K562 (cell line): Measurements from ENCODE around the gene SERPIND1. TPM values are rescaled to one million over a fixed set of nuclear protein-coding genes. Genes with fewer than 3 reads are reported as not detected.

Experiments
- ATAC-seq: fragments of 200-7000 bp; cut with Tn5 transposase; 3 replicates; pipeline ENCODE4 v1.9.1; 2020; ENCODE audit warnings: moderate library complexity
- BruUV-seq: library from RNA; stranded (reverse); fragments of 400-500 nt; replicated peaks from 2 replicates; lab custom pipeline; 2021; lab: Mats Ljungman, UMichigan
- CTCF ChIA-PET: fragments of 300-600 bp; formaldehyde crosslinking; extraction: SDS; loops from one replicate; lab custom pipeline; 2021; ENCODE audit warnings: low intra/inter-chr PET ratio; lab: Yijun Ruan, JAX
- POLR2A ChIA-PET: fragments of 300-600, 350-650 bp; sonication (Branson Sonifier 250); formaldehyde crosslinking; extraction: SDS; loops from one replicate; lab custom pipeline; 2021; ENCODE audit warnings: antibody characterized with exemption, inconsistent platforms; lab: Yijun Ruan, JAX
- DNase-seq, 4 experiments: peaks; one replicate each; pipeline versions ENCODE4 v3.0.0 to v3.0.0-alpha.2; 2011 to 2018; ENCODE audit warnings: low spot score in 3 of 4, mixed read lengths in 3 of 4; ENCODE audit errors: extremely low read depth in 1 of 4
- FAIRE-seq: peaks from 2 replicates; lab custom pipeline; 2011; peaks lifted over from hg19 to GRCh38; lab: Jason Lieb, UNC
- H2AFZ ChIP-seq: 2 replicates; pipeline ENCODE4 v1.6.0; 2011; ENCODE audit warnings: low read depth, low read length, control low read depth, inconsistent platforms
- H3K27ac ChIP-seq: fragments of 200-600 bp; 3 replicates; pipeline ENCODE4 v1.8.0; 2011; ENCODE audit warnings: low read depth, mild to moderate bottlenecking, control low read depth, inconsistent platforms, low read length, moderate library complexity, mixed read lengths; ENCODE audit errors: extremely low read depth
- H3K27me3 ChIP-seq, 2 experiments: fragments of 300-600 bp in 1 of 2; 2 replicates in 1 of 2; 3 replicates in 1 of 2; pipeline versions ENCODE4 v1.6.0 to v1.8.0; 2011; ENCODE audit warnings: inconsistent platforms in 2 of 2, low read length in 2 of 2, mild to moderate bottlenecking in 1 of 2, mixed read lengths in 1 of 2, moderate library complexity in 1 of 2; ENCODE audit not compliant: control insufficient read depth in 2 of 2, insufficient read depth in 2 of 2
- H3K36me3 ChIP-seq: fragments of 300-600 bp; 3 replicates; pipeline ENCODE4 v1.8.0; 2011; ENCODE audit warnings: mild to moderate bottlenecking, low read length, inconsistent platforms; ENCODE audit not compliant: control insufficient read depth, insufficient read depth
- H3K4me1 ChIP-seq, 2 experiments: fragments of 200-600 bp in 1 of 2; replicated peaks in 1 of 2; 2 replicates in 1 of 2; 3 replicates in 1 of 2; pipeline versions ENCODE4 v1.5.1 to v1.8.0; 2011; ENCODE audit warnings: inconsistent platforms in 2 of 2, low read length in 2 of 2, mild to moderate bottlenecking in 1 of 2, mixed read lengths in 1 of 2, moderate library complexity in 1 of 2; ENCODE audit not compliant: control insufficient read depth in 2 of 2, insufficient read depth in 2 of 2
- H3K4me2 ChIP-seq: 2 replicates; pipeline ENCODE4 v1.6.1; 2011; ENCODE audit warnings: low read length, control low read depth, inconsistent platforms, mixed read lengths; ENCODE audit not compliant: insufficient read depth
- H3K4me3 ChIP-seq: fragments of 200-600 bp; sonication (generic), shearing (Covaris generic); 2 replicates; pipeline ENCODE4 v1.5.1; 2016; ENCODE audit warnings: control low read depth, inconsistent platforms
- H3K79me2 ChIP-seq: fragments of 200-600 bp; 3 replicates; pipeline ENCODE4 v1.8.0; 2011; ENCODE audit warnings: low read length, inconsistent platforms; ENCODE audit not compliant: control insufficient read depth, insufficient read depth
- H3K9ac ChIP-seq, 2 experiments: 2 replicates each; pipeline versions ENCODE4 v1.6.0 to v1.6.1; 2011; ENCODE audit warnings: low read depth in 2 of 2, low read length in 2 of 2, control low read depth in 1 of 2, inconsistent platforms in 1 of 2, mild to moderate bottlenecking in 1 of 2, mixed read lengths in 1 of 2; ENCODE audit not compliant: insufficient read depth in 1 of 2
- H3K9me1 ChIP-seq: one replicate; pipeline ENCODE4 v1.6.0; 2011; ENCODE audit warnings: inconsistent platforms, mild to moderate bottlenecking, low read length, moderate library complexity; ENCODE audit not compliant: control insufficient read depth, insufficient read depth
- H3K9me3 ChIP-seq: replicated peaks from 2 replicates; pipeline ENCODE4 v1.5.1; 2011; ENCODE audit warnings: low read depth, low read length, inconsistent platforms; ENCODE audit not compliant: control insufficient read depth, insufficient read depth
- H4K20me1 ChIP-seq: replicated peaks from 2 replicates; pipeline ENCODE4 v1.6.1; 2011; ENCODE audit warnings: low read length, inconsistent platforms, mixed read lengths; ENCODE audit not compliant: control insufficient read depth, insufficient read depth
- CEBPB ChIP-seq: fragments of 450-650 bp; IDR thresholded peaks from 2 replicates; pipeline ENCODE4 v1.6.1; 2016; ENCODE audit warnings: missing genetic modification characterization, missing compliant biosample characterization
- HDAC8 ChIP-seq: fragments of 450-650 bp; IDR thresholded peaks from 2 replicates; pipeline ENCODE4 v1.6.1; 2016; ENCODE audit warnings: mild to moderate bottlenecking, missing genetic modification characterization, moderate library complexity, missing compliant biosample characterization
- MAFG ChIP-seq: fragments of 450-650 bp; conservative IDR thresholded peaks from 2 replicates; pipeline ENCODE4 v1.6.1; 2016; ENCODE audit warnings: missing genetic modification characterization, missing compliant biosample characterization
- MTA1 ChIP-seq: fragments of 450-650 bp; IDR thresholded peaks from 2 replicates; pipeline ENCODE4 v1.6.1; 2017; ENCODE audit warnings: borderline replicate concordance
- RBM15 ChIP-seq: fragments of 200-400 bp; formaldehyde crosslinking; IDR thresholded peaks from 2 replicates; pipeline ENCODE4 v1.6.1; 2018; ENCODE audit warnings: mild to moderate bottlenecking, low read length, moderate library complexity; ENCODE audit not compliant: insufficient read depth
- SIN3A ChIP-seq, 2 experiments: fragments of 150-350 bp in 1 of 2; IDR thresholded peaks; 2 replicates each; pipeline ENCODE4 v1.6.1; 2011 to 2016; ENCODE audit warnings: borderline replicate concordance in 2 of 2, low read depth in 2 of 2, low read length in 2 of 2, mild to moderate bottlenecking in 2 of 2, moderate library complexity in 2 of 2; ENCODE audit not compliant: control insufficient read depth in 1 of 2
- SMAD3 ChIP-seq: fragments of 450-650 bp; formaldehyde crosslinking; conservative IDR thresholded peaks from 2 replicates; pipeline ENCODE4 v1.4.0; 2020; ENCODE audit warnings: mild to moderate bottlenecking
- SMAD4 ChIP-seq: fragments of 250-450 bp; sonication (Bioruptor Pico); conservative IDR thresholded peaks from 2 replicates; pipeline ENCODE4 v1.8.0; 2021; ENCODE audit warnings: inconsistent platforms, mild to moderate bottlenecking, moderate library complexity
- SRF ChIP-seq, 2 experiments: fragments of 250-450, 450-650 bp in 1 of 2; sonication (Bioruptor Pico) in 1 of 2; sonication (generic) in 1 of 2; formaldehyde crosslinking; IDR thresholded peaks; 2 replicates each; pipeline versions ENCODE4 v1.5.0 to v1.5.1; 2020 to 2022; ENCODE audit warnings: mild to moderate bottlenecking in 1 of 2, missing genetic modification reagents in 1 of 2
- ZBTB17 ChIP-seq: fragments of 450-650 bp; formaldehyde crosslinking; IDR thresholded peaks from 2 replicates; pipeline ENCODE4 v1.4.0; 2020; ENCODE audit warnings: mild to moderate bottlenecking
- ZFP1 ChIP-seq: fragments of 450-650 bp; formaldehyde crosslinking; IDR thresholded peaks from 2 replicates; pipeline ENCODE4 v1.4.0; 2020; ENCODE audit warnings: mild to moderate bottlenecking, mixed read lengths
- ZNF165 ChIP-seq: fragments of 250-450 bp; sonication (Bioruptor Pico); IDR thresholded peaks from 2 replicates; pipeline ENCODE4 v1.4.0; 2020; ENCODE audit warnings: borderline replicate concordance
- ZNF354B ChIP-seq: fragments of 250-450 bp; sonication (Bioruptor Pico); IDR thresholded peaks from 2 replicates; pipeline ENCODE4 v1.4.0; 2020
- ZNF444 ChIP-seq: fragments of 250-450 bp; sonication (Bioruptor Pico); IDR thresholded peaks from 2 replicates; pipeline ENCODE4 v1.4.0; 2020; ENCODE audit warnings: mild to moderate bottlenecking, moderate library complexity
- ZNF707 ChIP-seq: fragments of 250-450 bp; sonication (Bioruptor Pico); conservative IDR thresholded peaks from 2 replicates; pipeline ENCODE4 v1.8.0; 2022; ENCODE audit warnings: inconsistent platforms, mild to moderate bottlenecking, moderate library complexity
- ZNF778 ChIP-seq: fragments of 450-650 bp; formaldehyde crosslinking; IDR thresholded peaks from 2 replicates; pipeline ENCODE4 v1.4.0; 2020; ENCODE audit warnings: mild to moderate bottlenecking, moderate library complexity
- WGBS: fragments of 100-300 bp; shearing (Covaris generic); methylation state at CpG from one replicate; pipeline ENCODE4 v1.1.6; 2016; ENCODE audit warnings: low coverage, mixed read lengths; ENCODE audit not compliant: insufficient coverage; ENCODE audit errors: missing lambda C conversion rate; 5-methylcytosine and 5-hydroxymethylcytosine counted together
- in situ Hi-C: fragments of 300-500 bp; cut with MboI; formaldehyde crosslinking; loops from 4 replicates; pipeline ENCODE4 v1.15.0; 2018; ENCODE audit warnings: inconsistent platforms, mixed read lengths
- intact Hi-C: fragments of 100-400 bp; cut with micrococcal nuclease; formaldehyde crosslinking; loops from 2 replicates; pipeline ENCODE4 v1.14.2; 2022
- polyA plus RNA-seq, 8 experiments: library from polyadenylated mRNA; depleted of rRNA in 4 of 8; stranded (reverse) in 5 of 8; unstranded in 3 of 8; fragments of >200 nt; fragmentation: Nextera tagmentation in 2 of 8; fragmentation: Illumina TruSeq in 1 of 8; extraction: Ambion mirVana in 2 of 8; extraction: Trizol in 1 of 8; gene quantifications; 2 replicates each; pipeline versions ENCODE4 v1.2.1 to v1.2.3, GENCODE V29; 2011 to 2014; ENCODE audit warnings: inconsistent platforms in 1 of 8, missing spikeins in 1 of 8
- total RNA-seq, 7 experiments: library from RNA; depleted of rRNA in 6 of 7; stranded (reverse); fragments of >200 nt in 6 of 7; fragmentation: Illumina TruSeq in 2 of 7; extraction: Trizol in 2 of 7; gene quantifications; 2 replicates each; pipeline versions ENCODE4 v1.2.1 to v1.2.3, GENCODE V29; 2011 to 2021; ENCODE audit warnings: low replicate concordance in 1 of 7
- TF ChIP-seq, protein P1 (sequence below), 2 experiments: fragments of 450-650 bp in 1 of 2; sonication (generic) in 1 of 2; formaldehyde crosslinking; conservative IDR thresholded peaks; 2 replicates each; pipeline versions ENCODE4 v1.4.0 to v1.8.1; 2020 to 2022; ENCODE audit warnings: mild to moderate bottlenecking in 1 of 2, missing genetic modification reagents in 1 of 2
- TF ChIP-seq, protein P2 (sequence below): fragments of 250-450 bp; sonication (Bioruptor Pico); IDR thresholded peaks from 2 replicates; pipeline ENCODE4 v1.8.0; 2022; ENCODE audit warnings: moderate library complexity, mild to moderate bottlenecking, inconsistent platforms
- TF ChIP-seq, protein P3 (sequence below): fragments of 450-650 bp; IDR thresholded peaks from 2 replicates; pipeline ENCODE4 v1.6.1; 2016; ENCODE audit warnings: missing biosample characterization, missing genetic modification characterization

Gene SERPIND1
- total and polyA plus RNA-seq, 9 of the 15 experiments (the other 6 are each of a cell fraction or from before 2014, with no cell fraction given): 0.04 to 0.11 (median 0.09) TPM; not detected in 6

DNA sequence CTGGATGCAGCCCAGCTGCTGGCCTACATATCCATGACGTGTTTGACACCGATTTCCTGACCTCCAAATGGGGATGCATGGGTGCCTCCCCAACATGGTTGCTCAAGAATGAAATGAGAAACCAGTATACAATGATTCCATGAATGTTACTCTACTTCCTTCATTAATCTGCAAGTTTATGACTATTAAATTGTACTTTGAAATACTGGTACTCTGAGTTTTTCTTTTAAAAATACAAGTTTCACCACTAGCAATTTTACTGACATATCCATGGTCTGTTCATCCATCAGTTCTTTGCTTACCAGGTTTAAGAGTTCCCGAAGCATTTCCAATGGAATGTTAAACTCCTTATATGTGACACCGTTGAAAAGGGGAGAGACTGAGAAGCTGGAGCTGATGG, 39.1 kb downstream of the SERPIND1 start (continued):
- TF ChIP-seq ZNF778 (CRISPR knock-in tag) (0 out of 2 replicates have a peak, but pooled peaks have one; percentile 80), ZBTB17 (CRISPR knock-in tag) (no peak), MTA1 (no peak), ZNF707 (CRISPR knock-in tag) (0 out of 2 replicates have a peak, but pooled peaks have one; percentile 35), SRF (CRISPR knock-in tag; IDR thresholded peaks at IDR 0.05) (0 out of 4 replicates have a peak, but pooled peaks of 1 of the 2 experiments have one; percentile 13), SIN3A (IDR thresholded peaks at IDR 0.05; ENCODE audit: borderline replicate concordance in 2 of 2, control insufficient read depth in 1 of 2, low read depth in 2 of 2, low read length in 2 of 2) (no peak)
- TF ChIP-seq, protein P1, sequence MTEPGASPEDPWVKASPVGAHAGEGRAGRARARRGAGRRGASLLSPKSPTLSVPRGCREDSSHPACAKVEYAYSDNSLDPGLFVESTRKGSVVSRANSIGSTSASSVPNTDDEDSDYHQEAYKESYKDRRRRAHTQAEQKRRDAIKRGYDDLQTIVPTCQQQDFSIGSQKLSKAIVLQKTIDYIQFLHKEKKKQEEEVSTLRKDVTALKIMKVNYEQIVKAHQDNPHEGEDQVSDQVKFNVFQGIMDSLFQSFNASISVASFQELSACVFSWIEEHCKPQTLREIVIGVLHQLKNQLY (CRISPR knock-in tag; conservative IDR thresholded peaks at IDR 0.05): 0 out of 4 replicates have a peak, but pooled peaks of 1 of the 2 experiments have one; percentile 7

DNA sequence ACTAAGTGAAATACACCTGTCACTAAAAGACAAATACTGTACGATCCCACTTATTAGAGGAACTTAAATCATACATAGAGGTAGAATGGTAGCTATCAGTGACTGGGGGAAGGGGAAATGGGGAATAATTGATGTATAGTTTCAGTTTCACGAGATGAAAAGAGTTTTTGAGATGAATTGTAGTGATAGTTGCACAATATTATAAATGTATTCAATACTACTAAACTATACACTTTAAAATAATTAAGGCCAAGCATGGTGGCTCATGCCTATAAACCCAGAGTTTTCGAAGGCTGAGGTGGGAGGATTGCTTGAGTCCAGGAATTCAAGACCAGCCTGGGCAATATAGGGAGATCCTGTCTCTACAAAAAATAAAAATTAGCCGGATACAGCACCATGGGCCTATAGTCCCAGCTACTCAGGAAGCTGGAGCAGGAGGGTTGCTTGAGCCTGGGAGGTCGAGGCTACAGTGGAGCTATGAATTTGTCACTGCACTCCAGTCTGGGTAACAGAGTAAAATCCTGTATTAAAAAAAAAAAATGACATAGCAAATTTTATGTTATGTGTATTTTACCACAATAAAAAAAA, 40.4 kb downstream of the SERPIND1 start:
- Histone ChIP-seq H3K27ac (no peak overlapping the region), H3K36me3 (peaks cover 77% of the 10 kb centered on the region), H3K79me2 (no peaks in the 10 kb centered on the region), H3K4me3 (no peak overlapping the region), H3K9me1 (no peaks in the 10 kb centered on the region), H3K9ac (no peak overlapping the region), H3K9me3 (no peaks in the 10 kb centered on the region), H3K4me1 (no peaks in the 10 kb centered on the region), H4K20me1 (no peaks in the 10 kb centered on the region), H3K4me2 (no peak overlapping the region), H3K27me3 (no peaks in the 10 kb centered on the region), H2AFZ (no peak overlapping the region)
- in situ Hi-C loops: no loop called here
- ChIA-PET POLR2A (interaction anchor here (0.6 to 15.3 kb wide), 4 partner anchors 9 to 45 kb away, joined by 3 to 172 read pairs (median 4); no protein-coding TSS in a partner anchor), CTCF (no interaction called here)
- FAIRE-seq (no peak), DNase-seq (no peak), ATAC-seq (no peak)
- intact Hi-C loops: no loop called here
- no TSS peak for BruUV-seq
- WGBS: 79% methylated on average over 5 of the region's 5 CpGs
- TF ChIP-seq SMAD3 (CRISPR knock-in tag) (0 out of 2 replicates have a peak, but pooled peaks have one; percentile 19), ZFP1 (0 out of 2 replicates have a peak, but pooled peaks have one; percentile 59), RBM15 (no peak), ZNF444 (CRISPR knock-in tag) (peak; percentile 27; the same call in 1 of the 2 replicates), ZNF354B (CRISPR knock-in tag) (no peak), CEBPB (tag) (peak; percentile 75), SMAD4 (CRISPR knock-in tag) (0 out of 2 replicates have a peak, but pooled peaks have one; percentile 40), ZNF165 (CRISPR knock-in tag) (0 out of 2 replicates have a peak, but pooled peaks have one; percentile 60), MAFG (tag) (peak; percentile 35; the same call in 1 of the 2 replicates), HDAC8 (tag) (0 out of 2 replicates have a peak, but pooled peaks have one; percentile 36)
- TF ChIP-seq, protein P2, sequence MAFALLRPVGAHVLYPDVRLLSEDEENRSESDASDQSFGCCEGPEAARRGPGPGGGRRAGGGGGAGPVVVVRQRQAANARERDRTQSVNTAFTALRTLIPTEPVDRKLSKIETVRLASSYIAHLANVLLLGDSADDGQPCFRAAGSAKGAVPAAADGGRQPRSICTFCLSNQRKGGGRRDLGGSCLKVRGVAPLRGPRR (CRISPR knock-in tag): peak; percentile 17; the same call in 1 of the 2 replicates
- TF ChIP-seq, protein P3, sequence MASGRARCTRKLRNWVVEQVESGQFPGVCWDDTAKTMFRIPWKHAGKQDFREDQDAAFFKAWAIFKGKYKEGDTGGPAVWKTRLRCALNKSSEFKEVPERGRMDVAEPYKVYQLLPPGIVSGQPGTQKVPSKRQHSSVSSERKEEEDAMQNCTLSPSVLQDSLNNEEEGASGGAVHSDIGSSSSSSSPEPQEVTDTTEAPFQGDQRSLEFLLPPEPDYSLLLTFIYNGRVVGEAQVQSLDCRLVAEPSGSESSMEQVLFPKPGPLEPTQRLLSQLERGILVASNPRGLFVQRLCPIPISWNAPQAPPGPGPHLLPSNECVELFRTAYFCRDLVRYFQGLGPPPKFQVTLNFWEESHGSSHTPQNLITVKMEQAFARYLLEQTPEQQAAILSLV: peak; percentile 50; the same call in 1 of the 2 replicates
